ENCODE data around the gene NFE2.

- no peak for TF ChIP-seq RARB (CRISPR knock-in tag; IDR thresholded peaks at IDR 0.05)
- TF ChIP-seq GLIS3 (CRISPR knock-in tag; IDR thresholded peaks at IDR 0.05), result no peak
- TF ChIP-seq ZFP30 (CRISPR knock-in tag; IDR thresholded peaks at IDR 0.05), result no peak
- no peak for TF ChIP-seq CSRNP3 (CRISPR knock-in tag; IDR thresholded peaks at IDR 0.05)
- no peak for TF ChIP-seq CREB5 (CRISPR knock-in tag; IDR thresholded peaks at IDR 0.05; ENCODE audit: low read depth)
- no peak for TF ChIP-seq POU6F1 (CRISPR knock-in tag; IDR thresholded peaks at IDR 0.05; ENCODE audit: borderline replicate concordance, low read depth)
- TF ChIP-seq ZNF565 (CRISPR knock-in tag; conservative IDR thresholded peaks at IDR 0.05; ENCODE audit: low read depth), result no peak
- no peak for TF ChIP-seq ARNTL (CRISPR knock-in tag; IDR thresholded peaks at IDR 0.05; ENCODE audit: borderline replicate concordance, low read depth)
- TF ChIP-seq TOX (CRISPR knock-in tag; IDR thresholded peaks at IDR 0.05; ENCODE audit: borderline replicate concordance), result no peak
Measured at GRCh38 chr12:54329759-54330158, 28.9 kb upstream of the NFE2 start.
